Measurements from ENCODE around the gene TMTC2. TPM values are rescaled to one million over a fixed set of nuclear protein-coding genes. Genes with fewer than 3 reads are reported as not detected.

The TMTC2 gene
- total and polyA plus RNA-seq, 10 of the 15 experiments (the other 5 are each of a cell fraction or from before 2014, with no cell fraction given): 0.14 to 9.7 (median 1.2) TPM

DNA sequence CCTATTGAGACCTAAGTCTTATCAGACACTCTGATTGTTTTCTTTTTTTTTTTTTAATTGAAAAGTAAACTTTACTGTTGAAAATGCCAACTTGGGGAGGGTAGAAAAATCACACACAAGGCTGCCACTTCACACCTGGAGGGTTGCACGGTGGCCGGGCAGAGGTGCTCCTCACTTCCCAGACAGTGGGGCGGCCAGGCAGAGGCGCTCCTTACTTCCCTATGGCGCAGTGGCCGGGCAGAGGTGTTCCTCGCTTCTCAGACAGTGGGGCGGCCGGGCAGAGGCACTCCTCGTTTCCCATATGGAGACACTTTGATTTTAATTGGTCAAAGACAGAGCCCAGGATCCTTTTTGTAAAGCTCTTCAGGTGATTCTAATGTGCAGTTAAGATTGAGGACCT is 399.3 kb downstream of the TMTC2 start:
- Histone ChIP-seq H3K4me2 (ENCODE audit: control insufficient read depth, insufficient read depth) (no peak overlapping the region), H3K27me3 (replicated peaks in 1 of 2; ENCODE audit: control insufficient read depth in 2 of 2, insufficient read depth in 2 of 2, low read length in 1 of 2) (no peaks in the 10 kb centered on the region), H3K9ac (ENCODE audit: control insufficient read depth, insufficient read depth, low read length) (no peak overlapping the region), H3K4me3 (no peak overlapping the region), H3K36me3 (ENCODE audit: control insufficient read depth in 2 of 2, insufficient read depth in 2 of 2, low read length in 1 of 2) (no peaks in the 10 kb centered on the region), H3K4me1 (ENCODE audit: control insufficient read depth, insufficient read depth, low read length) (no peaks in the 10 kb centered on the region), H3K79me2 (ENCODE audit: control insufficient read depth, insufficient read depth, low read length) (no peaks in the 10 kb centered on the region), H2AFZ (ENCODE audit: control insufficient read depth, low read depth, low read length) (no peak overlapping the region), H3K9me3 (replicated peaks; ENCODE audit: control insufficient read depth, insufficient read depth, low read length) (no peaks in the 10 kb centered on the region), H4K20me1 (ENCODE audit: control insufficient read depth, insufficient read depth) (no peaks in the 10 kb centered on the region), H3K27ac (ENCODE audit: control insufficient read depth, insufficient read depth) (no peak overlapping the region)
- intact Hi-C loops (cut with micrococcal nuclease; ENCODE audit: unreplicated experiment) (no loop called here), in situ Hi-C loops (cut with MboI) (no loop called here)
- ChIA-PET SMC1A (ENCODE audit: uncharacterized antibody, unreplicated experiment) (interaction anchor here (2.2 kb wide), 1 partner anchor 12 kb away, joined by 6 read pairs; no protein-coding TSS in a partner anchor), POLR2A (no interaction called here), RAD21 (ENCODE audit: unreplicated experiment) (no interaction called here), CTCF (no interaction called here)
- TF ChIP-seq RAD21 (IDR thresholded peaks at IDR 0.05; ENCODE audit: insufficient read depth, low read depth, low read length): no peak
- no peak for TF ChIP-seq SUZ12 (IDR thresholded peaks at IDR 0.05; ENCODE audit: unreplicated experiment)
- no peak for TF ChIP-seq SMC3 (IDR thresholded peaks at IDR 0.05; ENCODE audit: borderline replicate concordance, low read length)
- no peak for TF ChIP-seq SP1 (IDR thresholded peaks at IDR 0.05; ENCODE audit: low read depth, low read length)
- TF ChIP-seq IRF5 (IDR thresholded peaks at IDR 0.05; ENCODE audit: borderline replicate concordance): no peak
- no peak for TF ChIP-seq CBX5 (IDR thresholded peaks at IDR 0.05; ENCODE audit: low read depth)
- no peak for TF ChIP-seq CHD2 (IDR thresholded peaks at IDR 0.05; ENCODE audit: borderline replicate concordance, low read depth, low read length)
- no peak for TF ChIP-seq ZNF622 (IDR thresholded peaks at IDR 0.05)
- TF ChIP-seq, protein P1, sequence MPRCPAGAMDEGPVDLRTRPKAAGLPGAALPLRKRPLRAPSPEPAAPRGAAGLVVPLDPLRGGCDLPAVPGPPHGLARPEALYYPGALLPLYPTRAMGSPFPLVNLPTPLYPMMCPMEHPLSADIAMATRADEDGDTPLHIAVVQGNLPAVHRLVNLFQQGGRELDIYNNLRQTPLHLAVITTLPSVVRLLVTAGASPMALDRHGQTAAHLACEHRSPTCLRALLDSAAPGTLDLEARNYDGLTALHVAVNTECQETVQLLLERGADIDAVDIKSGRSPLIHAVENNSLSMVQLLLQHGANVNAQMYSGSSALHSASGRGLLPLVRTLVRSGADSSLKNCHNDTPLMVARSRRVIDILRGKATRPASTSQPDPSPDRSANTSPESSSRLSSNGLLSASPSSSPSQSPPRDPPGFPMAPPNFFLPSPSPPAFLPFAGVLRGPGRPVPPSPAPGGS (IDR thresholded peaks at IDR 0.05; ENCODE audit: borderline replicate concordance, insufficient read depth, low read depth, low read length, poor library complexity, severe bottlenecking): no peak
- no peak for TF ChIP-seq POU2F2 (IDR thresholded peaks at IDR 0.05; ENCODE audit: borderline replicate concordance, low read depth, low read length)
- TF ChIP-seq BMI1 (IDR thresholded peaks at IDR 0.05; ENCODE audit: borderline replicate concordance): no peak
- no peak for TF ChIP-seq EP300 (IDR thresholded peaks at IDR 0.05; ENCODE audit: borderline replicate concordance in 1 of 2, control insufficient read depth in 1 of 2, low read depth in 2 of 2, low read length in 2 of 2)
- ATAC-seq (no peak), FAIRE-seq (no peak), DNase-seq (ENCODE audit: low read depth, low spot score) (no peak)
- 77% methylated on average over 10 of the region's 10 CpGs for WGBS (ENCODE audit: insufficient coverage, insufficient replicate concordance, low lambda C conversion rate, missing lambda C conversion rate)
- no TSS peak for BruUV-seq (replicated peaks)

Data from GM12878 (cell line).